Osteoblast (primary cell): ENCODE measurements around the gene GPR132. TPM values are rescaled to one million over a fixed set of nuclear protein-coding genes. Genes with fewer than 3 reads are reported as not detected.
A peak's percentile ranks its signal among the peaks of the same experiment; 100 is the strongest.

ENCODE experiments used
- DNase-seq: peaks from one replicate; pipeline ENCODE4 v3.0.0; 2011; ENCODE audit warnings: low spot score, mixed read lengths; ENCODE audit not compliant: insufficient read length; ENCODE audit errors: missing footprints
- H2AFZ ChIP-seq: 2 replicates; pipeline ENCODE4 v1.6.0; 2011; ENCODE audit warnings: mild to moderate bottlenecking, low read length
- H3K27ac ChIP-seq: 2 replicates; pipeline ENCODE4 v1.5.1; 2011; ENCODE audit warnings: mild to moderate bottlenecking, low read depth, low read length, moderate library complexity
- H3K27me3 ChIP-seq: 2 replicates; pipeline ENCODE4 v1.6.0; 2012; ENCODE audit warnings: mild to moderate bottlenecking, control low read depth, inconsistent platforms, low read length, moderate library complexity; ENCODE audit not compliant: insufficient read depth
- H3K36me3 ChIP-seq: 2 replicates; pipeline ENCODE4 v1.5.1; 2011; ENCODE audit warnings: mild to moderate bottlenecking, low read length, control low read depth, moderate library complexity; ENCODE audit not compliant: insufficient read depth
- H3K4me1 ChIP-seq: 2 replicates; pipeline ENCODE4 v1.5.1; 2011; ENCODE audit warnings: mild to moderate bottlenecking, low read length, control low read depth, moderate library complexity; ENCODE audit not compliant: insufficient read depth
- H3K4me2 ChIP-seq: 2 replicates; pipeline ENCODE4 v1.6.0; 2011; ENCODE audit warnings: mild to moderate bottlenecking, low read length; ENCODE audit not compliant: insufficient read depth
- H3K4me3 ChIP-seq: fragments of 200-600 bp; sonication (generic); 3 replicates; pipeline ENCODE4 v1.5.1; 2012; ENCODE audit warnings: mild to moderate bottlenecking, low read length, inconsistent platforms; ENCODE audit not compliant: insufficient read depth
- H3K79me2 ChIP-seq: 2 replicates; pipeline ENCODE4 v1.6.0; 2012; ENCODE audit warnings: mild to moderate bottlenecking, low read length, control low read depth, inconsistent platforms; ENCODE audit not compliant: insufficient read depth
- H3K9me3 ChIP-seq: 2 replicates; pipeline ENCODE4 v1.5.1; 2011; ENCODE audit warnings: low read depth, low read length, control low read depth
- H4K20me1 ChIP-seq: 2 replicates; pipeline ENCODE4 v1.6.0; 2012; ENCODE audit warnings: mild to moderate bottlenecking, low read length, control low read depth; ENCODE audit not compliant: insufficient read depth
- total RNA-seq: library from RNA; depleted of rRNA; stranded (reverse); fragments of >200 nt; gene quantifications from 2 replicates; pipeline ENCODE4 v1.2.3, GENCODE V29; 2012
- TF ChIP-seq, protein P1 (sequence below): IDR thresholded peaks from 2 replicates; pipeline ENCODE4 v1.5.1; 2011; ENCODE audit warnings: mild to moderate bottlenecking, low read depth, low read length, moderate library complexity; ENCODE audit errors: extremely low read depth

Gene GPR132
- total RNA-seq, 1 donor = under 0.01 TPM

- Histone ChIP-seq H3K27me3 (no peaks in the 10 kb centered on the region), H2AFZ (peak overlapping the region; percentile 76), H3K4me2 (peak overlapping the region; percentile 84), H3K4me1 (peaks cover 27% of the 10 kb centered on the region), H3K79me2 (no peaks in the 10 kb centered on the region), H4K20me1 (peaks cover 12% of the 10 kb centered on the region), H3K9me3 (no peaks in the 10 kb centered on the region), H3K27ac (no peak overlapping the region), H3K4me3 (peak overlapping the region; percentile 82), H3K36me3 (no peaks in the 10 kb centered on the region)
- DNase-seq = peak; percentile 94
- TF ChIP-seq, protein P1, sequence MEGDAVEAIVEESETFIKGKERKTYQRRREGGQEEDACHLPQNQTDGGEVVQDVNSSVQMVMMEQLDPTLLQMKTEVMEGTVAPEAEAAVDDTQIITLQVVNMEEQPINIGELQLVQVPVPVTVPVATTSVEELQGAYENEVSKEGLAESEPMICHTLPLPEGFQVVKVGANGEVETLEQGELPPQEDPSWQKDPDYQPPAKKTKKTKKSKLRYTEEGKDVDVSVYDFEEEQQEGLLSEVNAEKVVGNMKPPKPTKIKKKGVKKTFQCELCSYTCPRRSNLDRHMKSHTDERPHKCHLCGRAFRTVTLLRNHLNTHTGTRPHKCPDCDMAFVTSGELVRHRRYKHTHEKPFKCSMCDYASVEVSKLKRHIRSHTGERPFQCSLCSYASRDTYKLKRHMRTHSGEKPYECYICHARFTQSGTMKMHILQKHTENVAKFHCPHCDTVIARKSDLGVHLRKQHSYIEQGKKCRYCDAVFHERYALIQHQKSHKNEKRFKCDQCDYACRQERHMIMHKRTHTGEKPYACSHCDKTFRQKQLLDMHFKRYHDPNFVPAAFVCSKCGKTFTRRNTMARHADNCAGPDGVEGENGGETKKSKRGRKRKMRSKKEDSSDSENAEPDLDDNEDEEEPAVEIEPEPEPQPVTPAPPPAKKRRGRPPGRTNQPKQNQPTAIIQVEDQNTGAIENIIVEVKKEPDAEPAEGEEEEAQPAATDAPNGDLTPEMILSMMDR = no peak
These were observed 28.4 kb upstream of the GPR132 start for GRCh38 chr14:105093431-105094192.

- Histone ChIP-seq H3K4me2 (peak overlapping the region; percentile 84), H3K79me2 (no peaks in the 10 kb centered on the region), H3K36me3 (no peaks in the 10 kb centered on the region), H3K9me3 (no peaks in the 10 kb centered on the region), H3K27ac (no peak overlapping the region), H3K4me1 (peaks cover 28% of the 10 kb centered on the region), H3K4me3 (peak overlapping the region; percentile 82), H4K20me1 (peaks cover 12% of the 10 kb centered on the region), H2AFZ (no peak overlapping the region), H3K27me3 (no peaks in the 10 kb centered on the region)
- TF ChIP-seq, protein P1 = no peak
- peak; percentile 98 for DNase-seq
These were observed 27.8 kb upstream of the GPR132 start for GRCh38 chr14:105093038-105093430.

DNA sequence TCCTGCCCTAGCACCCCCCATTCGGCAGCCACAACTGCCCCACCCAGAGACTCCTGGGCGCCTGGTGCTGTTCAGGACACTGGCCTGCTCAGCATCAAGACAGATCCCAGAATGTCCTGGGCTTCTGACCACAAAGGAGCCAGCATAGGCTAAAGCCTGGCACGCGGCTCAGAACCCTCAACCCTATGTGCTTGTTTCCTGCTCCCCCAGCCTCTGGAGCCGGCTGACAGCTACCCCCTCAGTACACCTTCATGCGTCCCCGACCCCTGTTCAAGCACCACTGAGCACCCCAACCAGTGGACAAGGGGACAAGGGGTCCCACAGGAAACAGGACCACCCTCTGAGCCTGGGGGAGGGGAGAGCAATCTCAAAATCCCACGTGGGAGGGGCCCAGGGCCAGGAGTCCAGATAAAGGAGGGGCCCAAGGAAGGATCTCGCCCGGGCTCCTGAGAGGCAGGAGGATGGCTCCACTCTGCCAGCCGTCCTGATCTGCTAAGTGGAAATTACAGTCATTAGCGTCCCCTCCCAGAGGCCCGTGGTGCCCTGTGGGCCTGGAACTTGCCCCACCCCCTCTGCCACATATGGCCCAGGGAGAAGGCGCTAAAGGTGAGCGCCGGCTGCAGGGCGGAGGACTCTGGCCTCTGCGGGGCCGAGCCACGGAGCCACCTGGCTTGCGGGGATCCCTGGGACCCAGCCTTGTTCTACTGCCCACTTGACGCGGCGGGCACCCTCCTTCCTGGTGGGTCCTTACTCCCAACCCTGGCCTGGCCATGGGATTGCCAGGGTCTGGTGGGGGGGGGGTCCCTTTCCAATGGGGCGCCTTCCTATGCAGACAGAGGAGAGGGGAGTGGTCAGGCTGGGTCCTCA, 27.2 kb upstream of the GPR132 start:
- H3K9me3 ChIP-seq = no peaks in the 10 kb centered on the region
- peak; percentile 91 for DNase-seq
- no peaks in the 10 kb centered on the region for H3K27me3 ChIP-seq
- H3K4me3 ChIP-seq = peak overlapping the region; percentile 82
- H2AFZ ChIP-seq = no peak overlapping the region
- H3K79me2 ChIP-seq = no peaks in the 10 kb centered on the region
- H3K27ac ChIP-seq = no peak overlapping the region
- H4K20me1 ChIP-seq = peaks cover 12% of the 10 kb centered on the region
- TF ChIP-seq, protein P1 = no peak
- peaks cover 31% of the 10 kb centered on the region for H3K4me1 ChIP-seq
- peak overlapping the region; percentile 84 for H3K4me2 ChIP-seq
- no peaks in the 10 kb centered on the region for H3K36me3 ChIP-seq
